Hematopoietic multipotent progenitor cell treated with erythropoietin and hydrocortisone succinate and interleukin-3 and kit ligand, for 15 days (in vitro differentiated cells): ENCODE measurements around the gene SPTBN1.

ENCODE experiments used
- DNase-seq: peaks from one replicate; pipeline ENCODE4 v3.0.0-alpha.2; 2015; ENCODE audit warnings: low spot score

Gene SPTBN1

DNA sequence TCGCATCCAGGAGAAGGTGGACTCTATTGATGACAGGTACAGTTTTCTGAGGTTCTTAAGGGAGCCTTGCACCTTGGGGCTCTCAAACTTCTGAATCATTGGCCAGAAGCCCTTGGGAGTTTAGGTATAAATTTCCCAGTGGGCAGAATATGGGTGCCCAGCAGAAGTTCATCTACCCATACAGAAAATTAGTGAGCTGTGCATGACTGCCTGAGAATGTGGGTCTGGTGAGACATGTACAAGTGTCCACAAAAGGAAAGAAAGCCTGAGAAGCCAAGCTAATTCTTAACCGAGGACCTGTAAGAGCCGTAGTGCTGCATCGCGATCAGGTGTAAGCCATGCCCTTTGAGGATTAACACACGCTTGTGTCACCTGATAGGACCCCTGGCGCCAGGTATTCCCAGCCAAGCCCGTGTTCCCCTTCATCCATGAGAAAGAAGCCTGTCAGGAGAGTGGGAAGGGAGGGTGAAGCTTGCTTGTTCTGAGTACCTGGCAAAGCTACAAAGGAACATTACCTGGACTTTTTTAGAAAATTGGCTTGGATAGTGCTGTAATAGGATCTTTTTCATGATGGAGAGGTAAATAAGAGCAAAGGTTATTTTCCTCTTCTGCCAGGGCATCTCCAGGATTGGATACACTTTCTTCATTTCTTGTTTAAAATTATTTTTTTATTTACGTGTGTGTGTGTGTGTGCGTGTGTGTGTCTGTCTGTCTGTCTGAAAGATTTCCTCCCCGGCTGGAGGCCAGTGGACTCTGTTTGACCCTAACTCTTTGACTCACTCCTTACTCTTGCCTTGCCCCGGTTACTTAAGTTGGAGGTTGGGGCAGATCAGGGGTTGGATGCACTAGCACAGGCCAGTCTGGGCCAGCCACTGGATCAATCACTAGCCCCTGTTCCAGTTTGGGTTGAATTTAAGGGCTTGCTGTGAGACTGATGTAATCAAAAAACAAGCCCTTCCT is 176.9 kb downstream of the SPTBN1 start:
- DNase-seq, result no peak

DNA sequence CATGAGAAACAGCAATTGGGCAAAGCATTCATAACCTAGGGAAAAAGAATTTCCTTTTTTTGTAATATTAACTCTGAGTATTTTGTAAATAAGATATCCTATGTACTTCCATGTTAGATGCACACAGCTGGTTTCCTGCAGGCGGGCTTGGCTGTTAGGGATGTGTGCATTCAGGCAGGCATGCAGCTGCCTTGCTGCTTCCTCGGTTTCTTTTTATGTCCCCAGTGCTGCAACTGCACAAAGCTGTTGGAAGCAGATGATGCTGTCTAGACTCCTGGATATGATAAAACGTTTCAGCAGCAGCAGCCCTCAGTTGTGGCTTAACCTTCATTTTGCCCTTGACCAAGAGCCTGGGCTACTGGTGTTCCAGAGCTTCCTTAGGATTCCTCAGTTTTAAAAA is 177.9 kb downstream of the SPTBN1 start:
- no peak for DNase-seq

DNA sequence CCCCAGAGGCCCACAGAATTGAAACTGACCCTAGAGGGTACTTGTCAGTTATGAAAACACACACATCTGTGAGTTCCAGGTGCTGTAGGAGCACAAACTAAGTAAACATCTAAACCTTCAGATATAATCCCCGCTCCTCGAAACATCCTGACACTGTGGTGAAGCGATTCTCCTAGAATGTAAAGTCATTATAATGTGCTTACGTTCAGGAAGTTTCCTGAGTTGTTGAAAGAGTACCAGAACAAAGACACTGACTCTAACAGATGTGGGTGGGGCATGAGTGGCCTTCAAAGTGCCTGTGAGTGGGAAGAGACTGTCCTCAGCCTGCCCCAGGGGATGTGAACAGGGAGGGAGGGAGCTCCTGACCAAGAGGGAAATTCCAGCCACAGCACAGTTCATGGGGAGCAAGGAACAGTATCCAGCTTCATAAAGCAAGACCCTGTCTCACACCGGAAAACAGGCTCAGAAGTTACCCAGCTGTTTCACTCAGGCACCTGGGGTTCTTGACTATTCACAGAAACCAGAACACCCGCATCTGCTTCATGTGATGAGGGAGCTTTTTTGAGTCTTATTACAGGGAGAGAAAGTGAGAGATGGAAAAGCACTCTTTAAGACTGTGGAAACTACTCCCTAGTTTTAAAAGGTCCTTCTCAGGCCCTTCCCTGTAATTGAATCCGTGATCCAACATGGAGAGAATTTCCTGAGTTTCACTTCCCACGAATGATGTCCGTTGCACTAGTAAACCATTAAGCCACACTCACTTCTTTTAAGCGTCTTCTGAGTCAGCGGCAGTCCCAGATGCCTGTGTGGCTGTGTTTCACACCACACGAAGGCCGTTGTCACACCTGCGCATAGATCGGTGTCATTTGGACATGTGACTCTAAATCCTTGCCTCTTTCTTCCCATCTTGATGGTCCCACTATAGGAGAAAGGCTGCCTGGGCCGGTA is 178.7 kb downstream of the SPTBN1 start:
- DNase-seq, result no peak

DNA sequence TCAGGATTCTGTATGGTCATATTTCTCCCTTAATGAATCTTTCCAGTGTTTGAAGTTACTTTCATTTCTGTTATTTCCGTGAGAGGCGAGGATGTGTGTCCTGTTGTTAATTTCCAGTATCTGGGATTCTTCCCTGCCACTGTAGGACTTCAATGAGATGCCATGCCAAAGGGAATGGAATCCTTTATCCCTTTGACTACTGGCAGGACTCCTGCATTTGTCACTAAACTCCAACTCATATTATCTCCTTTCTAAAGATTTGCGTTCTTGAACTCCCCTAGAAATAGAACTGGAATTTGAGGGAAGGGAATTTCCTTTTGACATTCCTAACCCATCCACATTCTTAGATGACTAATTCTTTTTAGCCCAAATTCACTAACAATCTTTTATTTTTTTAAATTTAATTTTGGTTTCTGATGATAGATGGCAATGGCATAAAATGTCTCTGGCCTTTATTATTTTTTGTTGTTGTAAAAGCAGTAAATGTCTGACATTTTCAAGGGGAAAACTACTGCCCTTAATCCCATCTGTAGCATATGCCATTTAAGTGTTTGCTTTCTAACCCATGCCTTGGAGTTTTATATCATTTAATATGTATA is 179.5 kb downstream of the SPTBN1 start:
- no peak for DNase-seq

DNA sequence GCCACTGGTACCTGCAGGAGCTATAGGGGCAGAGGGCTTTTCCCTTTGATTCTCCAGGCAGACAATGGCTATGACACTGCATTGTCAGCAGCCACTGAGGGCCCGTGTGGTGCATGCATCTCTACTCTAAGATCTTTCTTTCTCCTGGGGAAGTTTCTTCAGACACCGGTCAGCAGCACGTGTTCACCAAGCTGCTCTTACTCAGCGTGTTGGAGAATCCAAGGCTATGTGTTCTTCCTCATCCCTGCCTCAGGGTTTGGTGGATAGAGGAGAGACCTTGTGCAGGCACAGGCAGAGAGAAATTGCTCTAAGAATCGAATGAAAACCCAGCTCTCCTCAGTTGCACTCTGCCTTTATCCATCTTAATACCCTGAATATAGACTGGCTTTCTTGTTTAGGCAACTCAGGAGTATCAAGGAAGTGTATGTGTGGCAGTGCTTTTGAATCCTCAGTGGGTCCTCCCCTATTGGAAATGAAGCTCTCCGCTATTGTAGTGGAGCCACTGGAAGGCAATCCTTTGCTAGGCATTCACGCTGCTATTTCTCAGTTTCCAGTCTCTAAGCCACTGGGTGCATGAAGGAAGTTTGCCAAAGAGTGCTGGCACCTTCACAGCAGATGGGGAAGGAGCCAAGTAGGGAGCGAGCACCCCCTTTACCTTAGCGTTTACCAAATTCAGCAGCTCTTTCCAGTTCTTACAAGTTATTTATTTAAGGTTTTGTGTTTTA is 180.4 kb downstream of the SPTBN1 start:
- no peak for DNase-seq

DNA sequence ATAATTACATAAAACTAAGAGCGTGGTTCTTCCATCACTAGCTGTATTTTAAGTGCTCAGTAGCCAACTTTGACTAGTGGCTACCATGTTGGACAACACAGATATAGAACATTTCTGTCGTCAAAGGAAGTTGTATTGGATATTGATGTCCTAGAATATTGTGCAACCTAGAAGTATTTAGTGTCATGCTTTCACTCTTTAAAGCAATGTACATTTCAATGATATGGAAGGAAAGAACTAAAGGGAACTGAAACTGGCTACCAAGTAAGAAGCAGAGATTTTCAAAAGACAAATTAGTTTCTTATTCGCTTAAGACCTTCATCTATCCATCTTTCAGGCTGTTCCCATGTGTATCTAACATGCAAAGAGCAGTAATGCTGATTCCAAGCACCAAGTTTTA is 182.0 kb downstream of the SPTBN1 start:
- no peak for DNase-seq

DNA sequence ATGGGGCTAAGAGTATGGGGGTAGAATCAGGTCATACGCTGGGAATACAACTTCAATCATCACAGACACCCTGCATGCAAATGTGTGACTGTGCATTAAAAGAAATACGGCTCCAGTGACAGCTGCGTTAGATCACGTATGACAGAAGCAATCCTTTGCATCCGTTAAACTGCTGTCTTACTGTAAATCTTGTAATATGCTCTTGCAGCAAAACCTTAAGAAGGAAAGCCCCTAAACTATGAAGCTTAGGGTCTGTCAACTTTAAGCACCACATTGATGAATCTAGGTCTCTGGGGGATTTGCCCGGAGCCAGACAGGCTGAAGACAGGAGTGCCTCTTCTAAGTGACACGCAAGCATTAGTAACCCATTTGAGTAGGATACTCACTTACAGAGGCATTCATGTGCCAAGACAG is 182.7 kb downstream of the SPTBN1 start:
- DNase-seq, result no peak

DNA sequence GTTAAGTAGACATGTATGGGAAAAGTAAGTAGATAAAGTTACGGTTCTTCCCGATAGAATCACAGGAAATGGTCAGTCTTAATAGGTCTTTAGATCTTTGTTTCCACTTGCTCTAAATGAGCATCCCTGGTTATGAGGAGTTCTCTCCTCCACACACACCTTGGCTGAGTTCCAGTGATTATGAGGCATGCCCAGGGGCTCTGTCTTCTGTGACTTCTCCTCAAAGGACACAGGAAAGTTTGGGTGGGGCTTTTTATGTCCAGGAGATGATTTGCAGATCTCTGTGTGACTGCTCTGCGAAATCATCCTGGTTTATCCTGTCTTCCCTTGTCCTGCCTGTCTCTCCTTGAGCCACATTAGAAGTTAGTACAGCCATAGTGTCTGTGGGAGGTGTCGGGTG is 183.5 kb downstream of the SPTBN1 start:
- DNase-seq, result no peak

DNA sequence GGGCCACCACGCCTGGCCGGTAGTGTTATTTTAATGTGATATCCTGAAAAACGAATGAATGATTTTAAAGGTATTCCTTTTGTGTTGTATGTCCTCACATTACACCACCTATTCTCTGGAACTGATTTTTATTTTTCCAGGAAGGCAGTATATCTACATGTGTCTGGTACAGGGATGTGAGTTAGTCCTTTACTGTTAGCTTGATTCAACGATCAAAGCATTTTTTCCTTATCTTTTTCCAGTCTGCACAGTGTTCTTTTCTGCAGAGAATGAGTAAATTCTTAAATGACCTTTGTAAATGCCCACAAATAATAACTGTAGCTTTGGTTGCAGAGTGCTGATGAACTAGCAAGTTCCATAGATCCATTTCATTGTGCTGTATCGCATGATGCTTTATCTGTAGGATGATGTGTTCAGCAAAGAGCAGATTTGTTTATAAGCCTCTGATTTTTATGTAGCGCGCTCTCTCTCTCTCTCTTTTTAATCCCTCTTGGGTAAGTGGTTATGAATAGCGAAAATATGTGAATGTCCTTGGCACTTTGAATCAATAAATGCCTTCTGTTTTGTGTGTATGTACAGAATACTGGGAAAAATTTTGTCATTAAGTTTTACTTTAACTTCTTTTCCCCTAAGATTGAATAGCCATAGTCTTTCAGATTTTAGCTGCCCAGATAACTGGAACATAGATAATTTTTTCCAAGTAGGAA is 184.9 kb downstream of the SPTBN1 start:
- no peak for DNase-seq

DNA sequence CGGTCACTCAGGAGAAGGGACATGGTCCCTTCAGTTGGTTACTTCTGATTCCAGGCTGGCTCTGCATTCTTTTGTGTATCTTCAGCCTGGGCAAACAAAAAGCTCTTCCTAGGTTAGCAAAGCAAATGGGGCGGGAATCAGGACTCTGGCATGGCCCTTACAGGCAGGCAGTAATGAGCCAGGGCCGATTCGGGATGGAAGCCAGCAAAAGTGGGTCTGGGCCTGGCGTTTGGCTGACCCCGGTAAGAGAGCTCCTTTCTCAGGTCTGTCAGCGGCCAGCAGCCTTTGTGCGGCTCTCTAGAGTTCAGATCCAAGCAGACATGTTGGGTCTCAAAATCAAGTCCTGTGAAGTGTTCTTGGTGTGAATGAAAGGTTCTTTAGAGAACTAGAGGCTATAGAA is 185.9 kb downstream of the SPTBN1 start:
- DNase-seq, result no peak

DNA sequence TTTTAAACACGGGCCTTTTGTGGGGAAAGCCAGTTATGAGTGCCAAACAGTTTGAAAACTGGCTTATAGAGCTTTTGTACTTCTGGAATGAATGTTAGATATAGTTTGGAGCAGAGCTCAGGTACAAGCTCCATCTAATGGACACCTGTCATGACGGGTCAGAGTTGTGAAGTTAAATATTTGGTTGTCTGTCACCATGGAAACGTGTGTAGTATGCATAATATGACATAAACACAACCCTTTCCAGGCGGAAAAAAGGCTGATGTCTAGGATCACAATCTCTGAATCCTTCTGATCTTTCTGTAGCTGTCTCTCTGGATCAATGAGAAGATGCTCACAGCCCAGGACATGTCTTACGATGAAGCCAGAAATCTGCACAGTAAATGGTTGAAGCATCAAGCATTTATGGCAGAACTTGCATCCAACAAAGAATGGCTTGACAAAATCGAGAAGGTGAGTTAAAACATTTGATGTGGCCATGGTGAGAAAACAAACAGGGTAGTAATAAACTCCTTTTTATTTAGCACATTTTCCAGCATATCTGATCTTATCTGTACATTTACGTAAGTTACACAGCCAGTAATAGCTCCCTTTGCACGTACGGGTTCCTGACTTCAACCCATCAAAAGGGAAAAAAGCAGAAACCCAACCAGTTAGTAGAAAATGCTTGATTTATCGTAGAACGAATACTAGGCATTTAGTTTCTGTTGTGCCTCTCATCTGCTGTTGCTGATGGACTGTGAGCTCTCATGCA is 186.7 kb downstream of the SPTBN1 start:
- no peak for DNase-seq

DNA sequence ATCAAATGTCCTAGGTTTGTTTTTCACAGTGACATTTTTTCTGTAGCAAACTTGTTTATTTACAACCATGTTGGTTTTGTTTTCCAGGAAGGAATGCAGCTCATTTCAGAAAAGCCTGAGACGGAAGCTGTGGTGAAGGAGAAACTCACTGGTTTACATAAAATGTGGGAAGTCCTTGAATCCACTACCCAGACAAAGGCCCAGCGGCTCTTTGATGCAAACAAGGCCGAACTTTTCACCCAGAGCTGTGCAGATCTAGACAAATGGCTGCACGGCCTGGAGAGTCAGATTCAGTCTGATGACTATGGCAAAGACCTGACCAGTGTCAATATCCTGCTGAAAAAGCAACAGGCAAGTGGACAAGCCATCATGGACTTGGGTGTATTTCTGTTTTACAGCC is 188.1 kb downstream of the SPTBN1 start:
- DNase-seq, result no peak

DNA sequence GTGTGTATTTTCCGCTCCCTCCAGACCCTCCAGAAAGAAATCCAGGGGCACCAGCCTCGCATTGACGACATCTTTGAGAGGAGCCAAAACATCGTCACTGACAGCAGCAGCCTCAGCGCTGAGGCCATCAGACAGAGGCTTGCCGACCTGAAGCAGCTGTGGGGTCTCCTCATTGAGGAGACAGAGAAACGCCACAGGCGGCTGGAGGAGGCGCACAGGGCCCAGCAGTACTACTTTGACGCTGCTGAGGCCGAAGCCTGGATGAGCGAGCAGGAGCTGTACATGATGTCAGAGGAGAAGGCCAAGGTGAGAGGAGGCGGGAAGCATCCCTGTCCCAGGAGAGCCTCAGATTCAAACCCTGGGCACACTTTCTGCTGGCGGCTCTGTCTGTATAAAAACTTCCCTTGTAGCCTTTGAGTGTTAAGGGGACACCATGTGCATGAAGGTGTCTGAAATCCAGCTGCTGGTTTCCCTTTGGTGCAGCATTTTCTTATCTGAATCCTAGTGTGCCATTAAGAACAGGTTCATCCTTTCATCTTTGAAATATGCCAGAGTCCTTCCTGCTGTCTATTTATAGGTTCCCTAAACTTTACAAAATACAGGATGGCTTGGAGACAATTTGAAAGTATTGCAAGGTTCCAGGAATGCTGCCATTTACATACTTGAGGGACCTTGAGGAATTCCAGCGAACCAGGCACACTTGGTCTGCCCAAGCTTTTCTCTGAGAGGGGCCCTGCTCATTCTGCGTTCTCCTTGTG is 190.2 kb downstream of the SPTBN1 start:
- DNase-seq, result no peak

DNA sequence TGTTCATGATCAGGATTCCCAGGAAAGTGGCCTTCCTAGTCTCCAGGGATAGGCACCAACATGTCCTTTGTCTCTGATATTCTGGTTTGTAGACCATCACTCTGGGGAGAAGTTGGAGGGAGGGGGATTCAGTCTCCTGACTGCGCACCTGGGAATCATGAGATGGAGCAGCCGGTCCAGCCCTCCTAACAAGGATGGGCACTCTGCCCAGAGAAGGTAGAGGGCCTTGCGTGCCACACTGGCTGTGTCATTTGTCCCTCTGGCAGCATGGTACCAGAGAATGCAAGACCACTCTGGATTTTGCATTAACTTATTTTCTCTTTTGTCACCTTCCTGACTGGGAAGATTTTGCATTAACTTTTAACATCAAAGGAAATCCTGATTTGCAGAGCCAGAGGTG is 192.1 kb downstream of the SPTBN1 start:
- no peak for DNase-seq

DNA sequence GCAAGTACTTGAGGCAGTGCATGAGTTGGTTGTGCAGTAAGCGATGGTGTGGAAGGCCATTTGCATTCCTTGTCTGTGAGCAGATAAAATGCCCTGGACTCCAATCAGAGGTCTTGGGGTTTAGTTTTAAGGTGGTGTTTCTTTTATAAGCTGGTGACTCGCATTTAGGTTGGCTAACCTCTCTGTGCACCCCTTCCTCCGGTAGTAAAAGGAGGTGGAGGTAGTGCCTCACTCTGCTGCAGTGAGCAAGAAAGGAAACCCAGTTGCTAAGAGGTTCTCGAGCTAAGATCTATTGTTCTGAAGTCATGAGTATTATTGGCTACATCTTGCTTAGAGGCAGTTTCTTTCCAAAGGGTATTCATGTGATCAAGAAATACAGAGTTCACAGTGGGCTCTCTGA is 193.1 kb downstream of the SPTBN1 start:
- no peak for DNase-seq

DNA sequence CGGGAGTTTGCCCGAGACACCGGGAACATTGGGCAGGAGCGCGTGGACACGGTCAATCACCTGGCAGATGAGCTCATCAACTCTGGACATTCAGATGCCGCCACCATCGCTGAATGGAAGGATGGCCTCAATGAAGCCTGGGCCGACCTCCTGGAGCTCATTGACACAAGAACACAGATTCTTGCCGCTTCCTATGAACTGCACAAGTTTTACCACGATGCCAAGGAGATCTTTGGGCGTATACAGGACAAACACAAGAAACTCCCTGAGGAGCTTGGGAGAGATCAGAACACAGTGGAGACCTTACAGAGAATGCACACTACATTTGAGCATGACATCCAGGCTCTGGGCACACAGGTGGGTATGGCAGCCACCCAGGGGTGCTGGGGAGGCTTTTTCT is 193.5 kb downstream of the SPTBN1 start:
- DNase-seq, result no peak

DNA sequence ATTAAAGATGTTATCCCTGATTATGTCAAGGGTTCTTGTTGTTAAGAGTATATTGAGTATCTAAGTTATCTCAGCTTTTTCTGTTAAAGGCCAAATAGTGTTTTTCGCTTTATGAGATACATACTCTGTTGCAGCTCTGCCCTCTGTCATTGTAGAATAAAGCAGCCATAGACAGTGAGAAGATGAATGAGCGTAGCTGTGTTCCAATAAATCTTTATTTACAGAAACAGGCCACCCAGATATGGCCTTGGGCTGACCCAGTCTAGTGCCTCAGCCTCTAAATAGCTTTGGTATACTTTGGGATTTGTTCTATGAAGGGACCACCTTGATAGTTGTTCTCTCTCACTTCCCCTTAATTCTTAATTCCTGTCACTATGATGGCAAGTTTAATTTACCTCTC is 194.5 kb downstream of the SPTBN1 start:
- DNase-seq, result no peak

DNA sequence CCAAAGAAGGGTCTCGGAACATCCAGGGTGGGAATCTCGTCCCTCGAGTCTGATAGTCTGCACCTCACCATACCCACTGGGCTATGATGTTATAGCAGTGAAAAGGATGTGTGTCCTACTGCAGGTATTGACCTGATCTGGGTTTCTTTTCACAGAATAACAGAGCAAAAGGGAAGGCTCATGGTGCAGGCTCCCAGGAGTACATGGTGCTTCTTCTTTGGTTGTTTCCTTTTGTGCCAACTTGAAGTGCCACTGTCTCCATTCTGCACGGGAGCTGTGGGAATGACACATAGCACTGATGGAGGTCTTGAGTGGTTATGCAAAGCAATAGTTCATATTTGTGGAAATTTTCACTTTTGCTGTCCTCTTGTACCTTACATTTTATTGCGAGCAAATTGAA is 195.2 kb downstream of the SPTBN1 start:
- DNase-seq, result no peak

DNA sequence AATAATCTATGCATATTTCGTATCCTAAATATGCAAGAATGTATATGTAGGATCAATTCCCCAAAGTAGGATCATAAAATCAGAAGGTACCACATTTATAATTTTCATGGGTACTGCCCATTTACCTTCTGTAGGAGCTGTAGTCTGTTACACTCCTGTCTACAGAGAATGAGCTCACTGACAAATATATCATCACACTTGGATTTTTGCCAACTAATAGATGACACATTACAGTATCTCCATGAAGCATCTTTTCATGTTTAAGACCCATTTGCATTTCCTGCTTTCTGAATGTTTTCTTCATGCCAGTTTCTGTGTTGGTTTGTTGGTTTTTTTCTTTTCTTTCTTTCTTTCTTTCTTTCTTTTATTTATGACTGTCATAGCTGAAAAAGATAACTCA is 196.4 kb downstream of the SPTBN1 start:
- DNase-seq, result peak; percentile 41
